PFSK-1 (cell line): Measurements from ENCODE around the gene UBE4B.

Experiments used
- FOXP2 ChIP-seq: optimal IDR thresholded peaks from 2 replicates; pipeline ENCODE3; 2011; ENCODE audit warnings: borderline replicate concordance, control low read depth, inconsistent platforms; ENCODE audit not compliant: insufficient read depth; ENCODE audit errors: extremely low read length, extremely low read depth
- POLR2AphosphoS5 ChIP-seq: IDR thresholded peaks from 2 replicates; pipeline ENCODE4 v1.6.1; 2012; ENCODE audit warnings: low read depth, mild to moderate bottlenecking, control low read depth, low read length, moderate library complexity
- REST ChIP-seq, 2 experiments: IDR thresholded peaks; 2 replicates each; pipeline versions ENCODE4 v1.6.1 to v1.8.0; 2011 to 2012; ENCODE audit warnings: low read depth in 2 of 2, low read length in 2 of 2, control low read depth in 1 of 2, inconsistent platforms in 1 of 2, mild to moderate bottlenecking in 1 of 2, moderate library complexity in 1 of 2; ENCODE audit not compliant: insufficient read depth in 1 of 2
- SIN3A ChIP-seq: IDR thresholded peaks from 2 replicates; pipeline ENCODE4 v1.6.1; 2012; ENCODE audit warnings: mild to moderate bottlenecking, low read length, moderate library complexity, borderline replicate concordance; ENCODE audit not compliant: insufficient read depth
- TAF1 ChIP-seq: IDR thresholded peaks from 2 replicates; pipeline ENCODE4 v1.6.1; 2012; ENCODE audit warnings: low read length, control low read depth, borderline replicate concordance; ENCODE audit not compliant: insufficient read depth

UBE4B gene

DNA sequence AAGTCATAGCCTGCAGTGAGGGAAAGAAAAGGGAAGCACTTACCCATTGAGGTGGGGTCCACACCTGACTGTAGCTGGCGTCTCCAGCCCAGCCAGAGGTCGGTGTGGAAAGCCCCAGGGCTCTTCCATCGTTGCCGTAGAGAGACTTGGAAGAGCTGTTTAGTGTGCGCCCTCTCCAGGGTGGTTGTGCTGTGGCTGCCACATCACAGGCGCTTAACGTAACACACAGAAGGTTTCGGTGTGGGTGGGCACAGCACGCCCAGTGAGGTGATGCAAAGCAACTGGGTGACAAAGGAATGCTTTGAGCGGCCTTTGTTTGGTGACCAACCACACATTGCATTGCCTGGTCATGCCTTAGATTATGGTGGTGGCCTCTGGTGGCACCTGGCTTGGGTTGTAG is 140.8 kb downstream of the UBE4B start:
- no peak for TF ChIP-seq POLR2AphosphoS5
- TF ChIP-seq TAF1, result no peak
- TF ChIP-seq REST (IDR thresholded peaks at IDR 0.05; ENCODE audit: insufficient read depth in 1 of 2, low read depth in 2 of 2, low read length in 2 of 2), result no peak
- TF ChIP-seq SIN3A, result no peak
- TF ChIP-seq FOXP2, result no peak

DNA sequence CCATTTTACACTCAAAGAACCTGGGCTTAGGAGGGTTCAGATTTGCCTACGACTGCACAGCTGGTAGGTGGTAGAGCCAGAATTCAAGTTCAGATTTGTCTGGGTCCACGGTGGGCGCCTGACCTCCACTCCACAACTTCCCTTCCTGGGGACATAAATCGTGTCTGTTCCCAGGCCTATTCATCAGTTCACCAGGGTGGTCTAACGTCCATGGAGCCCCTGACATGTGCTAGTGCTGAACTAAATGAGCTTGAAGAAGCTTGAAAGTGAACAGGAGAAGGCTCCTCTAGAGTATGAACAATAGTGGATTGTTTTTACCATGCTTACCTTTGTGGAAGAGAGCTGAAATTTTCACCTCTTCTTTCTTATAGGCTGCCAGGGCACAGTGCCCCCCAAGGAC is 145.1 kb downstream of the UBE4B start:
- no peak for TF ChIP-seq FOXP2
- TF ChIP-seq REST (IDR thresholded peaks at IDR 0.05; ENCODE audit: insufficient read depth in 1 of 2, low read depth in 2 of 2, low read length in 2 of 2), result no peak
- no peak for TF ChIP-seq POLR2AphosphoS5
- TF ChIP-seq TAF1, result no peak
- TF ChIP-seq SIN3A, result no peak

GRCh38 chr1:10178597-10179405 is 146.0 kb downstream of the UBE4B start:
- TF ChIP-seq POLR2AphosphoS5, result no peak
- TF ChIP-seq SIN3A, result no peak
- TF ChIP-seq TAF1, result no peak
- TF ChIP-seq REST (IDR thresholded peaks at IDR 0.05; ENCODE audit: insufficient read depth in 1 of 2, low read depth in 2 of 2, low read length in 2 of 2), result no peak
- no peak for TF ChIP-seq FOXP2

- no peak for TF ChIP-seq SIN3A
- no peak for TF ChIP-seq FOXP2
- TF ChIP-seq TAF1, result no peak
Observed at GRCh38 chr1:10179406-10180091, 146.8 kb downstream of the UBE4B start.

DNA sequence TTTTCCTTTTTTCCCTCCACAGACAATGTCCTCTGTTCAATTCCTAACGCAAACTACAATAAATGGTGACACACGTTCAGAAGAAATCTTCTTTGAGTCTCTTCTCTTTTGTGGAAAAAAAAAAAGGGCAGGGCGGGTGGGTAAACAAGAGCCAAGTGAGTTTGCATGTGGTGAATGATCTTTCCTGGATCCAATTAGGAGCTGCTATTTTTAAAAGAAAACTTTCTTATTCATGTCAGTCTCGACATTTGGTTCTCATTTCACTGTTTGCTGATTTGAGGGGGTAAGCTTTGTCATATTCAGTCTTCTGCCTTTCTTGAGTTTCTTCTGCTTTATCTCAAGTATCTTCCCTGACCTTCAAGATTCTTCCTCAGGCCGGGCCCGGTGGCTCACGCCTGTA is 148.4 kb downstream of the UBE4B start:
- no peak for TF ChIP-seq SIN3A
- no peak for TF ChIP-seq REST (IDR thresholded peaks at IDR 0.05; ENCODE audit: insufficient read depth in 1 of 2, low read depth in 2 of 2, low read length in 2 of 2)
- no peak for TF ChIP-seq TAF1
- no peak for TF ChIP-seq POLR2AphosphoS5
- TF ChIP-seq FOXP2, result no peak
